ENCODE data around the gene PMEL. TPM values are rescaled to one million over a fixed set of nuclear protein-coding genes. Genes with fewer than 3 reads are reported as not detected.

Gene PMEL
- total and polyA plus RNA-seq, 2 of the 4 experiments (the other 2 are of a cell fraction): 1.4 to 5.8 TPM

- no peak for TF ChIP-seq CTCF (conservative IDR thresholded peaks at IDR 0.05; ENCODE audit: low read depth, low read length)
Observed at GRCh38 chr12:55933169-55933798, 32.6 kb downstream of the PMEL start (continued).

- ATAC-seq (ENCODE audit: low read depth): peak; percentile 4; the same call in 1 of the 2 replicates
Observed at GRCh38 chr12:55932551-55932910, 33.3 kb downstream of the PMEL start.

More at GRCh38 chr12:55932551-55932910, 33.3 kb downstream of the PMEL start:
- POLR2A ChIA-PET (ENCODE audit: unreplicated experiment): no interaction called here
- H3K9me3 ChIP-seq (ENCODE audit: control insufficient read depth, insufficient read depth, low read length): no peaks in the 10 kb centered on the region
- in situ Hi-C loops (cut with MboI; ENCODE audit: low sequenced_read_pairs) (no loop called here), dilution Hi-C loops (cut with HindIII; ENCODE audit: low sequenced_read_pairs, unreplicated experiment) (no loop called here), intact Hi-C loops (cut with micrococcal nuclease) (loop anchor here (5.0 kb wide), 2 partner anchors 115 to 190 kb away; partner anchors contain the start of genes GDF11, ORMDL2 and SARNP)
- peak overlapping the region; percentile 95 for H3K23ac ChIP-seq (ENCODE audit: low read depth, low read length)
- H2BK15ac ChIP-seq (ENCODE audit: low read depth, low read length): peak overlapping the region; percentile 15; the same call in 2 of the 3 replicates
- peaks cover 31 to 82% of the 10 kb centered on the region in 2 experiments for H3K79me1 ChIP-seq (ENCODE audit: low read depth in 1 of 2, low read length in 2 of 2)
- peak overlapping the region; percentile 78 for H3K4me3 ChIP-seq (ENCODE audit: insufficient read depth, low read depth, low read length)
- no peaks in the 10 kb centered on the region for H3K27me3 ChIP-seq (ENCODE audit: control insufficient read depth, insufficient read depth, low read length)
- H3K9ac ChIP-seq (ENCODE audit: low read depth, low read length): peak overlapping the region; percentile 90
- peaks cover 18% of the 10 kb centered on the region for H3K4me1 ChIP-seq (ENCODE audit: control insufficient read depth, insufficient read depth, low read length)
- CTCF ChIA-PET: interaction anchor here (1.4 kb wide), 1 partner anchor 8 kb away, joined by 3 read pairs; no protein-coding TSS in a partner anchor
- H3K9me1 ChIP-seq (ENCODE audit: insufficient read depth, low read length): peaks cover 16% of the 10 kb centered on the region
- peak overlapping the region; percentile 92 for H3K4me2 ChIP-seq (ENCODE audit: low read depth, low read length)
- H3K36me3 ChIP-seq (ENCODE audit: control insufficient read depth, insufficient read depth, low read length): peaks cover 2% of the 10 kb centered on the region; the same call in 1 of the 2 replicates
- peak overlapping the region; percentile 41 for H3K18ac ChIP-seq (ENCODE audit: low read depth, low read length)
- peak overlapping the region; percentile 89 for H2BK5ac ChIP-seq (ENCODE audit: low read depth, low read length, poor library complexity, severe bottlenecking)
- H4K5ac ChIP-seq (ENCODE audit: low read depth, low read length): peak overlapping the region; percentile 45
- H3K14ac ChIP-seq (replicated peaks; ENCODE audit: low read depth, low read length): peak overlapping the region; percentile 89
- H2AK5ac ChIP-seq (ENCODE audit: low read depth, low read length): peak overlapping the region; percentile 94
- H2AK9ac ChIP-seq (replicated peaks; ENCODE audit: low read depth, low read length, poor library complexity): peak overlapping the region; percentile 96
- no peaks in the 10 kb centered on the region for H4K20me1 ChIP-seq (ENCODE audit: insufficient read depth, low read length)
- peak overlapping the region; percentile 84 for H4K91ac ChIP-seq (ENCODE audit: insufficient read depth, low read depth, low read length)
- H4K8ac ChIP-seq (ENCODE audit: low read depth in 2 of 2, low read length in 2 of 2): peak overlapping the region; percentile 37 to 87
- BruUV-seq (replicated peaks): no TSS peak
- TF ChIP-seq POLR2A (IDR thresholded peaks at IDR 0.05; ENCODE audit: low read depth, low read length) (no peak), CTCF (conservative IDR thresholded peaks at IDR 0.05; ENCODE audit: low read depth, low read length) (no peak), RFX5 (IDR thresholded peaks at IDR 0.05; ENCODE audit: low read depth, low read length) (no peak), ELK1 (IDR thresholded peaks at IDR 0.05; ENCODE audit: borderline replicate concordance, low read depth, low read length) (no peak), MAZ (IDR thresholded peaks at IDR 0.05; ENCODE audit: borderline replicate concordance, low read depth, low read length) (no peak), CEBPB (IDR thresholded peaks at IDR 0.05; ENCODE audit: low read depth, low read length) (no peak), FOS (IDR thresholded peaks at IDR 0.05; ENCODE audit: low read depth, low read length) (no peak), NFE2L2 (IDR thresholded peaks at IDR 0.05; ENCODE audit: low read depth, low read length) (no peak), USF2 (IDR thresholded peaks at IDR 0.05; ENCODE audit: low read depth, low read length) (no peak)
- H2AFZ ChIP-seq (replicated peaks; ENCODE audit: low read length, poor library complexity): peak overlapping the region; percentile 88
- H3K4ac ChIP-seq (ENCODE audit: low read depth, low read length): peak overlapping the region; percentile 92
- DNase-seq: peak; percentile 33
- peak overlapping the region; percentile 84 for H3K27ac ChIP-seq (ENCODE audit: insufficient read depth, low read length)
- peak overlapping the region; percentile 29; the same call in 1 of the 2 replicates for H2BK20ac ChIP-seq (ENCODE audit: low read depth, low read length)
- peak overlapping the region; percentile 62; the same call in 1 of the 2 replicates for H3K56ac ChIP-seq (ENCODE audit: extremely low read depth, insufficient read depth, low read length)
- no CpG with 5 or more reads among the region's 4 CpGs for WGBS, 2 experiments (ENCODE audit: extremely low coverage in 2 of 2, insufficient read length in 1 of 2)
- peak overlapping the region; percentile 82 for H2BK120ac ChIP-seq (ENCODE audit: low read depth, low read length)

All from IMR-90 (cell line).